ENCODE measurements around the gene RNF152. TPM values are rescaled to one million over a fixed set of nuclear protein-coding genes. Genes with fewer than 3 reads are reported as not detected.

Gene RNF152
- total and polyA plus RNA-seq, 2 donors (not counting 3 experiments of a cell fraction or from before 2014, with no cell fraction given), result 20.8 to 27.5 TPM

DNA sequence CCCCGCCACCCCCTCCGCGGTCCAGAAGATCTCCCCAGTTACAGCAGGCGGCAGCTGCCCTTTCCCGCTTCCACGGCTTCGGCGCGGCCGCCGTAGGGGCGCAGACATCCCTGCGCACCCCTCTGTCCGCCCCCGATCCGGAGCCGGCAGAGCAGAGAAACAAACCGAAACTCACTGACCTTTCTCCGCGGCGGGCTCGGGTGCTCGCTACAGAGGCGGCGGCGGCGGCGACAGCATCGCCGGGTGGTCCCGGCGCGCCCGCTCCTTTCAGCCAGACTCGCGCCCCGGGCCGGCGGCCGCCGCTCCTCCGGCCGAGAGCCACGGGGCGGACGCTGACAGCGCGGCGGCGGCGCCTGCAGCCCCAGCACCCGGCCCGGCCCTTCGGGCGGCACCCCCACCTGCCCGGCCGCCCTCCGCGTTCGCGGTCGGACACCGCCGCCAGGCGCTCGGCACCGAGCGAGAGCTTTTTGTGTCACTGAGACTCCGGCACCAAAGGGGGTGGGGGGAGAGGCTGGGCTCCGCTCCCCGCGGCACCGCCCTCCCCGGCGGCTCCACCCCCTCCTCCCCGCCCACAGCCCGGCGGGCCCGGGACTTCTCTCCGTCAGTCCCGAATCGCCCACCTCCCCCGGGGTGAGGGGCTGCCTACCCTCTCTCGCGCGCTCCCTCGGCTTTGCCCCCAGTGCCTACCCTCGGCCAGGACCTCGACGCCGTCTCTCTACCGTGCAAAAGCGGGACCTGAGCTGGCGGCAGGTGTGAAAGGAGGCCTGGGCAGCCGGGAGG, 1.4 kb upstream of the RNF152 start:
- Histone ChIP-seq H3K9ac (replicated peaks; ENCODE audit: extremely low read depth, insufficient read depth, low read length) (peak overlapping the region; percentile 76), H3K27ac (ENCODE audit: insufficient read depth, low read depth, low read length) (peak overlapping the region; percentile 67), H3K4me3 (replicated peaks in 1 of 3; ENCODE audit: insufficient read depth in 1 of 3, low read depth in 1 of 3, low read length in 3 of 3) (peak overlapping the region; percentile 83 to 98 (median 87)), H2AFZ (ENCODE audit: low read depth, low read length) (peak overlapping the region; percentile 100), H3K27me3 (ENCODE audit: control insufficient read depth in 2 of 2, insufficient read depth in 2 of 2, low read length in 2 of 2) (no peaks in the 10 kb centered on the region), H3K9me1 (replicated peaks; ENCODE audit: control insufficient read depth, extremely low read depth, insufficient read depth, low read length) (no peaks in the 10 kb centered on the region), H3K9me3 (replicated peaks; ENCODE audit: control insufficient read depth, insufficient read depth, low read length) (no peaks in the 10 kb centered on the region), H4K20me1 (replicated peaks; ENCODE audit: control insufficient read depth, extremely low read depth, insufficient read depth, low read length) (no peaks in the 10 kb centered on the region), H3K4me2 (ENCODE audit: insufficient read depth, low read length) (peak overlapping the region; percentile 52), H3K79me2 (ENCODE audit: control insufficient read depth, insufficient read depth, low read length) (peaks cover 39% of the 10 kb centered on the region), H3K4me1 (ENCODE audit: control insufficient read depth, extremely low read depth, insufficient read depth, low read length) (peaks cover 21% of the 10 kb centered on the region), H3K36me3 (ENCODE audit: control insufficient read depth in 2 of 2, extremely low read depth in 1 of 2, insufficient read depth in 2 of 2, low read length in 2 of 2) (peaks cover 9 to 10% of the 10 kb centered on the region in 2 experiments)
- FAIRE-seq, result peak; percentile 40
- no peak for TF ChIP-seq MYC (IDR thresholded peaks at IDR 0.05; ENCODE audit: low read depth, low read length)
- no peak for TF ChIP-seq JUN (IDR thresholded peaks at IDR 0.05; ENCODE audit: borderline replicate concordance, insufficient read depth, insufficient read length, low read depth)
- TF ChIP-seq GATA2 (IDR thresholded peaks at IDR 0.05; ENCODE audit: insufficient read depth, insufficient read length, low read depth, low read length), result no peak
- TF ChIP-seq POLR2A (IDR thresholded peaks at IDR 0.05; ENCODE audit: low read depth, low read length), result peak; percentile 82
- TF ChIP-seq POLR2AphosphoS5 (IDR thresholded peaks at IDR 0.05; ENCODE audit: insufficient read depth, low read depth, low read length), result peak; percentile 41
- TF ChIP-seq EZH2 (IDR thresholded peaks at IDR 0.05; ENCODE audit: borderline replicate concordance, low read depth, low read length, severe bottlenecking), result no peak
- TF ChIP-seq, protein P1, sequence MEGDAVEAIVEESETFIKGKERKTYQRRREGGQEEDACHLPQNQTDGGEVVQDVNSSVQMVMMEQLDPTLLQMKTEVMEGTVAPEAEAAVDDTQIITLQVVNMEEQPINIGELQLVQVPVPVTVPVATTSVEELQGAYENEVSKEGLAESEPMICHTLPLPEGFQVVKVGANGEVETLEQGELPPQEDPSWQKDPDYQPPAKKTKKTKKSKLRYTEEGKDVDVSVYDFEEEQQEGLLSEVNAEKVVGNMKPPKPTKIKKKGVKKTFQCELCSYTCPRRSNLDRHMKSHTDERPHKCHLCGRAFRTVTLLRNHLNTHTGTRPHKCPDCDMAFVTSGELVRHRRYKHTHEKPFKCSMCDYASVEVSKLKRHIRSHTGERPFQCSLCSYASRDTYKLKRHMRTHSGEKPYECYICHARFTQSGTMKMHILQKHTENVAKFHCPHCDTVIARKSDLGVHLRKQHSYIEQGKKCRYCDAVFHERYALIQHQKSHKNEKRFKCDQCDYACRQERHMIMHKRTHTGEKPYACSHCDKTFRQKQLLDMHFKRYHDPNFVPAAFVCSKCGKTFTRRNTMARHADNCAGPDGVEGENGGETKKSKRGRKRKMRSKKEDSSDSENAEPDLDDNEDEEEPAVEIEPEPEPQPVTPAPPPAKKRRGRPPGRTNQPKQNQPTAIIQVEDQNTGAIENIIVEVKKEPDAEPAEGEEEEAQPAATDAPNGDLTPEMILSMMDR (IDR thresholded peaks at IDR 0.05; ENCODE audit: extremely low read depth in 1 of 2, insufficient read depth in 1 of 2, low read depth in 1 of 2, low read length in 2 of 2), result peak in 1 of 2 donors; percentile 44
- BruUV-seq (replicated peaks), result no TSS peak
- dilution Hi-C loops (cut with MboI; ENCODE audit: extremely low pct_ligation_motif_present, low sequenced_read_pairs) (no loop called here), intact Hi-C loops (cut with micrococcal nuclease) (loop anchor here (1.0 to 5.0 kb wide), 9 partner anchors 61 to 343 kb away; no protein-coding TSS in a partner anchor)
- POLR2A ChIA-PET, result interaction anchor here (0.6 to 1.5 kb wide), 8 partner anchors 55 to 312 kb away, joined by 3 to 5 read pairs (median 4); no protein-coding TSS in a partner anchor
- DNase-seq (ENCODE audit: low read depth, low spot score), result peak; percentile 82
- CTCF ChIA-PET, result interaction anchor here (0.6 to 4.6 kb wide), 40 partner anchors 8 to 391 kb away, joined by 3 to 54 read pairs (median 4); no protein-coding TSS in a partner anchor
